ENCODE data around the gene TAS2R19.

The TAS2R19 gene

GRCh38 chr12:10998204-10998603 is 24.2 kb downstream of the TAS2R19 start, which contains the start of gene TAS2R20:
Gene TAS2R20, minus strand, starts transcription at chr12:10998304. Its CDS starts 429 bp downstream, at chr12:10997875.
- in situ Hi-C loops (cut with HindIII; ENCODE audit: low sequenced_read_pairs): no loop called here

- in situ Hi-C loops (cut with HindIII; ENCODE audit: low sequenced_read_pairs): no loop called here
These were observed 28.1 kb downstream of the TAS2R19 start for GRCh38 chr12:10994307-10994706.

GRCh38 chr12:10989107-10989506 is 33.3 kb downstream of the TAS2R19 start:
- in situ Hi-C loops (cut with HindIII; ENCODE audit: low sequenced_read_pairs): no loop called here

GRCh38 chr12:10986812-10987211 is 35.6 kb downstream of the TAS2R19 start, which contains the start of gene TAS2R50:
Gene TAS2R50, minus strand, starts transcription at chr12:10986912. Its CDS starts 52 bp downstream, at chr12:10986860.
- in situ Hi-C loops (cut with HindIII; ENCODE audit: low sequenced_read_pairs): no loop called here

GRCh38 chr12:10982244-10982643 is 40.2 kb downstream of the TAS2R19 start:
- in situ Hi-C loops (cut with HindIII; ENCODE audit: low sequenced_read_pairs): no loop called here

GRCh38 chr12:10974965-10975364 is 47.5 kb downstream of the TAS2R19 start:
- in situ Hi-C loops (cut with HindIII; ENCODE audit: low sequenced_read_pairs): no loop called here

Data from DLD1 (cell line).